MM.1S (cell line): ENCODE data around the gene OVCH1.

Source experiments
- EZH2 ChIP-seq: fragments of 300-600 bp; sonication (generic); optimal IDR thresholded peaks from 2 replicates; pipeline ENCODE3; 2017; ENCODE audit warnings: low read depth, mild to moderate bottlenecking, antibody characterized with exemption, low read length, mixed read lengths
- TF ChIP-seq, protein P1 (sequence below): fragments of 300-600 bp; sonication (generic); IDR thresholded peaks from 2 replicates; pipeline ENCODE4 v1.5.1; 2016; ENCODE audit warnings: antibody characterized with exemption, low read length, mixed read lengths

DNA sequence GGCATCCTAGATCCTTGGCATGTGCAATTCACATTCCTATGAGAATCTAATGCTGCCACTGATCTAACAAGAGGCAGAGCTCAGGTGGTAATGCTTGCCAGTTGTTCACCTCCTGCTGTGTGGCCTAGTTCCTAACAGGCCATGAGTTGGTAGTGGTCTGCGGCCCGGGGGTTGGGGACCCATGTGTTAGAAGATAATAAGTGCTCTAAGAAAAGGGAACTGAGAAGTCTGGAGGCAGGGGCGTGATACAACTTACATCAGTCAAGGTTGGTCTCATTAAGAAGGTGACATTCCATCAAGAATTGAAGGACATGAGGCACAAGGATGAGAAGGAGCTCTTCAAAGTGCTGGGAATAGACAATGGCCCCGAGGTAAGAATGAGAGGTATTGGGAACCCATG is 49.3 kb downstream of the OVCH1 start:
- TF ChIP-seq, protein P1, sequence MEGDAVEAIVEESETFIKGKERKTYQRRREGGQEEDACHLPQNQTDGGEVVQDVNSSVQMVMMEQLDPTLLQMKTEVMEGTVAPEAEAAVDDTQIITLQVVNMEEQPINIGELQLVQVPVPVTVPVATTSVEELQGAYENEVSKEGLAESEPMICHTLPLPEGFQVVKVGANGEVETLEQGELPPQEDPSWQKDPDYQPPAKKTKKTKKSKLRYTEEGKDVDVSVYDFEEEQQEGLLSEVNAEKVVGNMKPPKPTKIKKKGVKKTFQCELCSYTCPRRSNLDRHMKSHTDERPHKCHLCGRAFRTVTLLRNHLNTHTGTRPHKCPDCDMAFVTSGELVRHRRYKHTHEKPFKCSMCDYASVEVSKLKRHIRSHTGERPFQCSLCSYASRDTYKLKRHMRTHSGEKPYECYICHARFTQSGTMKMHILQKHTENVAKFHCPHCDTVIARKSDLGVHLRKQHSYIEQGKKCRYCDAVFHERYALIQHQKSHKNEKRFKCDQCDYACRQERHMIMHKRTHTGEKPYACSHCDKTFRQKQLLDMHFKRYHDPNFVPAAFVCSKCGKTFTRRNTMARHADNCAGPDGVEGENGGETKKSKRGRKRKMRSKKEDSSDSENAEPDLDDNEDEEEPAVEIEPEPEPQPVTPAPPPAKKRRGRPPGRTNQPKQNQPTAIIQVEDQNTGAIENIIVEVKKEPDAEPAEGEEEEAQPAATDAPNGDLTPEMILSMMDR = no peak
- TF ChIP-seq EZH2 = no peak
